Transverse colon (tissue), 4 donors: ENCODE data around the gene NID1. TPM values are rescaled to one million over a fixed set of nuclear protein-coding genes. Genes with fewer than 3 reads are reported as not detected.

Experiments
- DNase-seq: peaks from one replicate; pipeline ENCODE4 v3.0.0-alpha.2; 2019
- H3K27ac ChIP-seq, 4 donors: fragments of 200-600 bp; sonication (generic); 2 replicates each; pipeline ENCODE4 v1.5.1; 2016 to 2018; ENCODE audit warnings: inconsistent platforms in 4 of 4
- H3K27me3 ChIP-seq: fragments of 200-600 bp; sonication (generic); 2 replicates; pipeline ENCODE4 v1.5.1; 2017; ENCODE audit warnings: inconsistent platforms
- H3K36me3 ChIP-seq, 4 donors: fragments of 200-600 bp; sonication (generic); 2 replicates each; pipeline ENCODE4 v1.5.1; 2017 to 2019; ENCODE audit warnings: inconsistent platforms in 4 of 4
- H3K4me1 ChIP-seq, 4 donors: fragments of 200-600 bp; sonication (generic); 2 replicates each; pipeline ENCODE4 v1.5.1; 2017 to 2020; ENCODE audit warnings: inconsistent platforms in 4 of 4
- H3K4me3 ChIP-seq, 4 donors: fragments of 200-600 bp; sonication (generic); 1 replicate in 1 of 4; 2 replicates in 3 of 4; pipeline versions ENCODE4 v1.5.1 to v1.6.1; 2017 to 2019; ENCODE audit warnings: inconsistent platforms in 4 of 4
- H3K9me3 ChIP-seq, 2 donors: fragments of 200-600 bp; sonication (generic); 2 replicates each; pipeline ENCODE4 v1.5.1; 2017 to 2019; ENCODE audit warnings: inconsistent platforms in 2 of 2
- CTCF ChIP-seq, 5 experiments: fragments of 200-600 bp in 3 of 5; fragments of 450-650 bp in 2 of 5; sonication (generic) in 3 of 5; IDR thresholded peaks; 1 replicate in 2 of 5; 2 replicates in 3 of 5; pipeline ENCODE4 v1.5.1; 2016 to 2017; ENCODE audit warnings: antibody characterized with exemption in 5 of 5, inconsistent platforms in 3 of 5, mild to moderate bottlenecking in 2 of 5, moderate library complexity in 1 of 5
- EP300 ChIP-seq: sonication (generic); formaldehyde crosslinking; IDR thresholded peaks from one replicate; pipeline ENCODE4 v1.6.1; 2017; ENCODE audit warnings: antibody characterized with exemption, low read depth
- POLR2A ChIP-seq: fragments of 450-650 bp; IDR thresholded peaks from one replicate; pipeline ENCODE4 v1.6.1; 2016; ENCODE audit warnings: antibody characterized with exemption, mild to moderate bottlenecking, moderate library complexity
- POLR2AphosphoS5 ChIP-seq, 3 donors: sonication (generic); formaldehyde crosslinking; IDR thresholded peaks; one replicate each; pipeline ENCODE4 v1.6.1; 2016; ENCODE audit warnings: antibody characterized with exemption in 3 of 3
- WGBS, 2 donors: methylation state at CpG; one replicate each; pipeline ENCODE4 v1.1.5; 2018; ENCODE audit warnings: low coverage in 1 of 2; 5-methylcytosine and 5-hydroxymethylcytosine counted together
- in situ Hi-C, 4 donors: fragments of 200-750 bp; cut with MboI; loops; one replicate each; pipeline versions ENCODE4 v1.15.0 to v1.15.1; 2017; ENCODE audit warnings: low sequenced_read_pairs in 3 of 4, low pct_ligation_motif_present in 1 of 4, low pct_unique_long_range_greater_than_20kb in 1 of 4
- intact Hi-C: fragments of 100-400 bp; cut with DNase I; formaldehyde crosslinking; loops from one replicate; pipeline ENCODE4 v1.15.1; 2023; ENCODE audit warnings: low total_unique reads
- total RNA-seq, 4 donors: library from RNA; depleted of rRNA; stranded (reverse); fragments of >200 nt; gene quantifications; one replicate each; pipeline ENCODE4 v1.1.0, GENCODE V29; 2016

NID1 gene
- total RNA-seq, 4 donors from 2014 or later: 42.7 to 133 (median 63.5) TPM

DNA sequence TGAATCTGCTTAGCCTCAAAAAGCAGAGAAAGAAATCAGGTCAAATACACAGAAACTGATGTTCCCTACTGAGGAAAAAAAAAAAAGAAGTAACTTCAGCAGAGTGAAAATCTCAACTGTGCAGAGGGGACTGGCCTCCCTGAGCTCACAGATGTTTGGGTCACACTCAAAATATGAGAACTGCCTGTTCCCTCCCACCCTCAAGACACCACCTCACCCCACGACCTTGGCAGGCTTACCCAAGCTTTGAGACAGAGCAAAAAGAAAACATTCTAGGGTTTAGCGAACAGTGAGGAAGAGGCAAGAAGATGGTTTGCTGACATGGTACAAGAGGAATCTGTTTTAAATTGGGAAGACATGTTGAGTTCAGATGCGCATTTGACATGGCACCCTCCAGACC, 48.8 kb downstream of the NID1 start:
- no peaks in the 10 kb centered on the region for H3K9me3 ChIP-seq
- TF ChIP-seq POLR2AphosphoS5 (IDR thresholded peaks at IDR 0.05): peak; percentile 34 to 82 (median 64)
- TF ChIP-seq CTCF (IDR thresholded peaks at IDR 0.05): no peak
- in situ Hi-C loops (no loop called here), intact Hi-C loops (no loop called here)
- H3K27ac ChIP-seq: peak overlapping the region; percentile 67 to 85 (median 72)
- peaks cover 5 to 14% (median 11%) of the 10 kb centered on the region in 4 donors for H3K4me1 ChIP-seq
- peak; percentile 53 for DNase-seq
- H3K4me3 ChIP-seq: no peak overlapping the region
- 65 to 73% methylated on average over 3 of the region's 3 CpGs for WGBS, 2 donors
- H3K36me3 ChIP-seq: no peaks in the 10 kb centered on the region
- H3K27me3 ChIP-seq: no peaks in the 10 kb centered on the region

- Histone ChIP-seq H3K4me3 (no peak overlapping the region), H3K36me3 (no peaks in the 10 kb centered on the region), H3K9me3 (no peaks in the 10 kb centered on the region), H3K27ac (peak overlapping the region; percentile 67 to 85 (median 72)), H3K27me3 (no peaks in the 10 kb centered on the region), H3K4me1 (peaks cover 5 to 19% (median 8%) of the 10 kb centered on the region in 4 donors)
- DNase-seq: no peak
- in situ Hi-C loops (no loop called here), intact Hi-C loops (no loop called here)
- WGBS, 2 donors: 89% methylated on average over 4 of the region's 4 CpGs; no CpG with 5 or more reads in 1 of the 2 donors
- no peak for TF ChIP-seq EP300
- TF ChIP-seq POLR2AphosphoS5 (IDR thresholded peaks at IDR 0.05): no peak
- no peak for TF ChIP-seq POLR2A
- no peak for TF ChIP-seq CTCF (IDR thresholded peaks at IDR 0.05)
Measured at GRCh38 chr1:236015539-236015938, 49.4 kb downstream of the NID1 start.

DNA sequence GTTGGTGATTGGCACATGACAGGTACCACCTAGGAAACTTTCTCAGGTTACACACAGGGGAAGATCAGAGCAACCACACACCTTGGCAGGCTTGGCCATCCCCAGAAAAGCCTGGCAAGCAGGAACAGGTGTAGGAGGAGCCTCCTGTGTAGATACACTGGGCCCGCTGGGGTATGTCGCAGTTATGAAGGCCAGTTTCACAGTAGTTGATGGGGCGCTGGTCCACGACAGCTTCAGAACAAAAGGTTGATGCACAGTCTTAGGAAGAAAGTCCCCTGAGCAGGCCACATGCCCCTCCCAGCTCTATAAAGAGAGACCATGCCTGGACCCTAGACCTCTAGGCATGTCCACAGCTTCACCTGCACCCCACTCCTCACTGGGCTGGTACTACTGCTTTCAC, 51.6 kb downstream of the NID1 start:
- no peak for DNase-seq
- in situ Hi-C loops (no loop called here), intact Hi-C loops (no loop called here)
- peaks cover under 1 to 22% (median 6%) of the 10 kb centered on the region in 4 donors for H3K4me1 ChIP-seq
- H3K27me3 ChIP-seq: no peaks in the 10 kb centered on the region
- 100% methylated on average over 2 to 4 of the region's 4 CpGs for WGBS, 2 donors
- H3K4me3 ChIP-seq: no peak overlapping the region
- H3K9me3 ChIP-seq: no peaks in the 10 kb centered on the region
- H3K27ac ChIP-seq: no peak overlapping the region
- no peak for TF ChIP-seq POLR2AphosphoS5 (IDR thresholded peaks at IDR 0.05)
- no peak for TF ChIP-seq CTCF (IDR thresholded peaks at IDR 0.05)
- TF ChIP-seq POLR2A: no peak
- no peak for TF ChIP-seq EP300
- no peaks in the 10 kb centered on the region for H3K36me3 ChIP-seq

GRCh38 chr1:236011641-236012040, 53.2 kb downstream of the NID1 start:
- no peak for DNase-seq
- 92% methylated on average over 11 of the region's 11 CpGs; no CpG with 5 or more reads in 1 of the 2 donors for WGBS, 2 donors
- Histone ChIP-seq H3K9me3 (no peaks in the 10 kb centered on the region), H3K4me3 (no peak overlapping the region), H3K27me3 (no peaks in the 10 kb centered on the region), H3K36me3 (no peaks in the 10 kb centered on the region), H3K27ac (peak overlapping the region; percentile 30 to 75 (median 69)), H3K4me1 (peaks cover 0 to 20% (median 2%) of the 10 kb centered on the region in 4 donors)
- intact Hi-C loops (no loop called here), in situ Hi-C loops (no loop called here)
- TF ChIP-seq CTCF (IDR thresholded peaks at IDR 0.05): no peak
- TF ChIP-seq POLR2A: no peak
- no peak for TF ChIP-seq POLR2AphosphoS5 (IDR thresholded peaks at IDR 0.05)
- TF ChIP-seq EP300: no peak
